ENCODE results near the gene AFF1.
"Not testable (repeated sequence)": the region's sequence is repeated elsewhere in the genome, so short reads cannot be mapped to it uniquely, and the experiment has no call there.

Gene AFF1

DNA sequence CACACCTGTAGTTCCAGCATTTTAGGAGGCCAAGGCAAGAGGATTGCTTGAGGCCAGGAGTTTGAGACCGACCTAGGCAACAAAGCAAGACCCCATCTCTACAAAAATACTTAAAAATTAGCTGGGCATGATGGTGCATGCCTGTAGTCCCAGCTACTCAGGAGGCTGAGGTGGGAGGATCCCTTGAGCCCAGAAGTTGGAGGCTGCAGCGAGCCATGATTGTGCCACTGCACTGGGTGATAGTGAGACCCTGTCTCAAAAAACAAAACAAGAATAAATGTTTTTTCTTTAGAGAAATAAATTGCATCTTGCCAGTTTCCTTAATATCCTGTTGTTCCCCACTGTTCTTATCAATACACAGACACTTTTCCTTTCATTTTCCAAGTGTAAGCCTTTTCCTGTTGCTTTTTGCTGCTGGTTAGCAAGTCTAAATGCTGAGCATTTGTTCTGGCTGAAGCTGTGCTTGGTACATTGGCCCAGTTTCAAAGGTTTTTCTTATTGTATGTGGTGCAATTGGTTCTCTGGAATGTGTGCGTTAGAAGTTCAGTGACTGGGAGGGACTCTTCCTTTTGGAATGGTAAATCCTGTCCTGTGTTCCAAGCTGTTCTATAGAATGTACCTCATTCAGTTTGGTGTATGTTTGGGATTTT, 98.2 kb downstream of the AFF1 start:
- H3K4me3 ChIP-seq (ENCODE audit: low read length) = no peak overlapping the region
- TF ChIP-seq, protein P1, sequence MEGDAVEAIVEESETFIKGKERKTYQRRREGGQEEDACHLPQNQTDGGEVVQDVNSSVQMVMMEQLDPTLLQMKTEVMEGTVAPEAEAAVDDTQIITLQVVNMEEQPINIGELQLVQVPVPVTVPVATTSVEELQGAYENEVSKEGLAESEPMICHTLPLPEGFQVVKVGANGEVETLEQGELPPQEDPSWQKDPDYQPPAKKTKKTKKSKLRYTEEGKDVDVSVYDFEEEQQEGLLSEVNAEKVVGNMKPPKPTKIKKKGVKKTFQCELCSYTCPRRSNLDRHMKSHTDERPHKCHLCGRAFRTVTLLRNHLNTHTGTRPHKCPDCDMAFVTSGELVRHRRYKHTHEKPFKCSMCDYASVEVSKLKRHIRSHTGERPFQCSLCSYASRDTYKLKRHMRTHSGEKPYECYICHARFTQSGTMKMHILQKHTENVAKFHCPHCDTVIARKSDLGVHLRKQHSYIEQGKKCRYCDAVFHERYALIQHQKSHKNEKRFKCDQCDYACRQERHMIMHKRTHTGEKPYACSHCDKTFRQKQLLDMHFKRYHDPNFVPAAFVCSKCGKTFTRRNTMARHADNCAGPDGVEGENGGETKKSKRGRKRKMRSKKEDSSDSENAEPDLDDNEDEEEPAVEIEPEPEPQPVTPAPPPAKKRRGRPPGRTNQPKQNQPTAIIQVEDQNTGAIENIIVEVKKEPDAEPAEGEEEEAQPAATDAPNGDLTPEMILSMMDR (conservative IDR thresholded peaks at IDR 0.05; ENCODE audit: low read depth, low read length) = no peak
- DNase-seq (ENCODE audit: low read depth) = peak; percentile 74

DNA sequence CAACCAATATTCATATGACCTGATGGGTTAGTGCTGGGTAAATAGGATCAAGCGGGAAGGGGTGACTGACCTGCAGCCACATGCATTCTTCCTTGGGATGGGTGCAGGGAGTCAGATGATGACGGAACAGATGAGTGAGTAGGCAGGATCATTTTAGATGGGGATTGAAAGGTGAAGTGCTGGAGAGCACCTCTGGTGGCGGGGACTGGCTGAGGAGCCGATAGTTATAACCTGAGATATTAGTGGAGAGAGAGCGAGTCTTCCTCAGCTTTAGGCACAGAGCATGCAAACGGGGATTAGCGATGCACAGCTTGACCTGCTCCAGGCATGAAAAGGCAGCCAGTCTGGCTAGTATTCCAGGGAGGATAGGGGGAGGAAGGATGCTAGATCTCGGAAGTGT, 99.1 kb downstream of the AFF1 start:
- TF ChIP-seq, protein P1 (conservative IDR thresholded peaks at IDR 0.05; ENCODE audit: low read depth, low read length) = peak; percentile 40
- DNase-seq (ENCODE audit: low read depth) = no peak
- H3K4me3 ChIP-seq (ENCODE audit: low read length) = no peak overlapping the region

DNA sequence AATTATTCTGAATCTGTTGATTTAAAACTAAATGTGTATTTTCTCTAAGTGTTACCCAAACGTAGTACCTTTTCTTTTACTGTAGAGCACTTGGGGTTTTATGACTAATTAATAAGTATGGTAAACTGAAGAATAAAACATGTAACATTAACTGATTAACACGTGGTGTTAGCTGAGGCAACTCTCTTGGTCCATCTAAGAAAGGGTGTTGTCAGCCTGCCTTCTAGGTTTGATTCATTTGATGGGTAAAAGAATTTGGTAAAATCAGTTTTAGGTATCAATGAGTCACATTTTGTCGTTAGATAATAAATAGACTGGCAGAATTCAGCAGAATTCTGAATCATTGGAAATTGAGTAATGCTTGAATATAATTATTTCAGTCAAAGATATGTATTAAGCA, 99.7 kb downstream of the AFF1 start:
- DNase-seq (ENCODE audit: low read depth) = no peak
- TF ChIP-seq, protein P1 (conservative IDR thresholded peaks at IDR 0.05; ENCODE audit: low read depth, low read length) = no peak
- no peak overlapping the region for H3K4me3 ChIP-seq (ENCODE audit: low read length)

DNA sequence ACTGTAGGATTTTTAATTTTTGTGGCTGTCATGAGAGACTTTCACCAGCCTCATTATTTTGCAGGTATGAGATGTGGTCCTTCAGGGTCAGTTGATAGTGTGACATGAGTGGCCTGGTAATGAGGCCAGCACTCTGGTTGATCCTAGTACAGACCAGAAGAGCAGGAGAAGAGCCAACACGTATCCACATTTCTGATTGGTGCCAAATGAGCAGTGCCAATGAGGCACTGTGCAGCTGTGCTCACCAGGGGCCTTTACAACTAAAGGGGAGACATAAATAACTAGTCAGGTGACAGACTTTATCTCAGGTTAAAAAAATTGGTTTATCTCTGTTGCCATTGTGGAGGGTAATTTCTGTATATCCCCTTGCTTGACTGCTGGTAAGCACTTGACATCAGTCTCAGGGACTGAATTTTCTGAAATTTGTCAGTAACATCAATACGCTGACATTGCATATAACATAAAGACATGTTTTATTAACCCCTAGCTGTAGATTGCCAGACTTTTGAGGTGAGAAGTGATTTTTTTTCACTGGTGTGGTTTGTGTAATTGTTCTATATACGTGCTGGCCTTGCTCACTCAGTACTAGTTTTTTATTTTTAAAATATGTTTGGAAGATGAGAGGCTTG, 101.2 kb downstream of the AFF1 start:
- H3K4me3 ChIP-seq (ENCODE audit: low read length) = no peak overlapping the region
- TF ChIP-seq, protein P1 (conservative IDR thresholded peaks at IDR 0.05; ENCODE audit: low read depth, low read length) = no peak

DNA sequence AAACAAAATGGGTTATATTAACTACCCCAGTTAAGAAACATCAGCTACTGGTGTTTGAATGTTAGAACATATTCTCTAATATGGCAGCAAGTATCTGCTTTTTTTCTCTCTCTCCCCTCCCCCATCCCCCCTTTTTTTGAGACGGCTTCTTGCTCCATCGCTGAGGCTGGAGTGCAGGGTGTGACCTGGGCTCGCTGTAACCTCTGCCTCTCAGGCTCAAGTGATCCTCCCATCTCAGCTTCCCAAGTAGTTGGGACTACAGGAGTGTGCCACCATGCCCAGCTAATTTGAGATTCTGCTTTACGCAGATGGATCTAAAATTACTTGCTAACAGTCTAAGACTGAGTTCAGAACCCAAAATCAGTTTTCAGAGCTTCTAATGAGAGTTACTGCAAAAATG, 101.9 kb downstream of the AFF1 start:
- DNase-seq (ENCODE audit: low read depth) = no peak
- TF ChIP-seq, protein P1 (conservative IDR thresholded peaks at IDR 0.05; ENCODE audit: low read depth, low read length) = no peak
- H3K4me3 ChIP-seq (ENCODE audit: low read length) = no peak overlapping the region

More for the DNA sequence above, 101.2 kb downstream of the AFF1 start:
- no peak for DNase-seq (ENCODE audit: low read depth)

DNA sequence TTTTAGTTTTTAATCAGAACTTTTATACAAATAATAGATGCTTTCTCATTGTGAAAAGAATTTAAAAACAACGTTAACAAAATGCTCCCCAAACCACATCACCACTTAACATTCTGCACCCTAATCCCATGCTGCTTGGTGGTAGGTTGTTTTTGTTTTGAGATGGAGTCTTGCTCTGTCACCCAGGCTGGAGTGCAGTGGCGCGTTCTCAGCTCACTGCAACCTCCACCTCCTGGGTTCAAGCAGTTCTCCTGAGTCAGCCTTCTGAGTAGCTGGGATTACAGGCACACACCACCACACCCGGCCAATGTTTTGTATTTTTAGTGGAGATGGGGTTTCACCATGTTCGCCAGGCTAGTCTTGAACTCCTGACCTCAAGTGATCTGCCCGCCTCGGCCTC, 102.4 kb downstream of the AFF1 start:
- not testable (repeated sequence) for H3K4me3 ChIP-seq (ENCODE audit: low read length); DNase-seq (ENCODE audit: low read depth)

DNA sequence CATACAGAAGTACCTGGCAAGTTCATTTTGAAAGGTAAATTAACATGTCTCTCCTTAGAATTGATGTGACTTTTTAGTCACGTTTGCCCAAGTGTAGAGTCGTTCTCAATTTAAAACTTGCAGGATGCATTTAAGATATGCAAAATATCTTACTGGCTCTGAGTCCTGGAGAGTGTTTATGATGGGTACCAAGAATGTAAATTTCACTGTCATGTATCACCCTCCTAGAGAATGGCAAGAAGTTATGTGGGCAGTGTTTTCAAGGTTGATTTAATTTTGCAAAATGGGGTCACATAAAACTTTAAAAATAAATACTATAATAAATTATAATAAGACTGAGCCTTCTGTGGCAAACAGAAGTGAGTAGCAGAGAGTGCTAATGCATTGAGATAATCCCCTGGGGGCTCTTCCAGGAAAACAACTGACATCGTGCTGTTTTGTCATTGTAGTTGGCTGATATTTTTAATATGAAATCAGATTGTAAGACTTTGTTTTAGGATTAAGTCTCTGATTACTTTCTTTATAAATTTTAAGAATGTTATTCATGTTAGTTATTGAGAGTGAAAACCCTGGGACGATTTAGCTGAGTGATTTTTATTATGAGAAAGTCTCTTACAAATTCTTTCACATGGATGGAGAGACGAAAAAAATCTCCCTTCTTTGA, 103.0 kb downstream of the AFF1 start:
- no peak overlapping the region for H3K4me3 ChIP-seq (ENCODE audit: low read length)
- no peak for DNase-seq (ENCODE audit: low read depth)
- TF ChIP-seq, protein P1 (conservative IDR thresholded peaks at IDR 0.05; ENCODE audit: low read depth, low read length) = no peak
